Body of pancreas (tissue), 4 donors: Measurements from ENCODE around the gene UFD1.

Source experiments
- CTCF ChIP-seq, 7 experiments: fragments of 450-650 bp in 4 of 7; fragments of 200-600 bp in 3 of 7; sonication (generic) in 3 of 7; IDR thresholded peaks; one replicate each; pipeline ENCODE4 v1.5.1; 2016 to 2019; ENCODE audit warnings: antibody characterized with exemption in 7 of 7
- POLR2A ChIP-seq, 3 donors: fragments of 450-650 bp; IDR thresholded peaks; one replicate each; pipeline ENCODE4 v1.6.1; 2016; ENCODE audit warnings: antibody characterized with exemption in 3 of 3, mild to moderate bottlenecking in 2 of 3

GRCh38 chr22:19448739-19449421 lies 30.1 kb downstream of the UFD1 start:
- no peak for TF ChIP-seq POLR2A (IDR thresholded peaks at IDR 0.05)
- no peak for TF ChIP-seq CTCF (IDR thresholded peaks at IDR 0.05)
